Colon (tissue), 2 donors: Measurements from ENCODE around the gene GRK3.
A peak's percentile ranks its signal among the peaks of the same experiment; 100 is the strongest.
"Not testable (repeated sequence)": the region's sequence is repeated elsewhere in the genome, so short reads cannot be mapped to it uniquely, and the experiment has no call there.

ENCODE experiments used
- FAIRE-seq: peaks from 2 replicates; lab custom pipeline; 2012; peaks lifted over from hg19 to GRCh38; lab: Jason Lieb, UNC
- donor health status: control.
- donor health status: control.

The GRK3 gene

DNA sequence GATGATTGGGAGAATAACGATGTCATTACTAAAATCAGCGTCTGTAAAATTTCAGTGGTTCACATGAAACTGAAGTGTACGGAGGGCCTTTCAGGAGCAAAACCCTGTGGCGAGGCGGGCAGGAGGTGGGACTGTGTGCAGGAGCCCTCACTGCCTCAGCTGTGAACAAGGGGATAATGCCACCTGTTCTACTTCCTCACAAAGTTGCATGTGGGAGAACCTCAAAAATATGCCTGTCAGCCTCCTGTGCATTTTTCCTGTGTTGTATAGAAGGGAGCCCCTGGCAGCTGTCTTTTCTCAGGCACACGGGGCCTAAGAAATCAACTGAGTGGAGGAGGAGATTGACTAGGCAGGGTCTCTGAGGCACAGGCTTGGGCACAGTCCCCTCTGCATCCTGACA is 134.5 kb downstream of the GRK3 start:
- no peak for FAIRE-seq

DNA sequence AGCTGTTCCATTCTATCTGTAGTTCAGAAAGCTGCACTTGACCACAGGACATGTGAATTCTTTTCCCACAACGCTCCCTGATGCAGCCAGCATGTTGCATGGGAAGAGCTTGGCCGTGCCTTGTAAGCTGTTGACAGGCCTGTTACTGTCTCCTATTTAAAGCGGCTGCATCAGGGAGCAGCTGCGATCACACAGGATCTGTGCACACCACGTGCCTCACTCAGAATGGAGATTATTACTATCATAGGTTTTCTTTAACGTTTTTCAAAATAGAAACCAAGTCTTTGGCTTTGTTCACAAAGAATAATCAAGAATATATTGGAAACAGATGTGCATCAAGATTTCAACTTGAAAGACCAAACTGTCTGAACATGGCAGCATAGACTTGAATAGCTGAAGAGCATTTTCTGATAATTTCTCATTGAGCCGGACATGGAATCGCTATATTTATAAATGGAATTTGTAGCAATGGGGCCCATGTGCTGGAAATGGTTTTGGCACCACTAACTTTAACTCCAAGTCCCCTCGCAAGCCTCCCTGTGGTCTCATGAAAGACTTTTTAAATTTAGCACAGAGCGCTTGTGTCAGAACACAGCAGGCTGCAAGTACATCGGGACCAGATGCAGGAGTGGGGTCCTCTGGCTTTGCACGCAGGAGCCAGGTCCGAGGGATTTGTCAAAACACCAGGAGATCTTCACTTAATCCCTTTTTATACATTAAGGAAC is 136.7 kb downstream of the GRK3 start:
- FAIRE-seq = no peak

- peak; percentile 41 for FAIRE-seq
Observed at GRCh38 chr22:25702040-25702439, 137.6 kb downstream of the GRK3 start.

- no peak for FAIRE-seq
Observed at GRCh38 chr22:25702571-25703167, 138.2 kb downstream of the GRK3 start.

DNA sequence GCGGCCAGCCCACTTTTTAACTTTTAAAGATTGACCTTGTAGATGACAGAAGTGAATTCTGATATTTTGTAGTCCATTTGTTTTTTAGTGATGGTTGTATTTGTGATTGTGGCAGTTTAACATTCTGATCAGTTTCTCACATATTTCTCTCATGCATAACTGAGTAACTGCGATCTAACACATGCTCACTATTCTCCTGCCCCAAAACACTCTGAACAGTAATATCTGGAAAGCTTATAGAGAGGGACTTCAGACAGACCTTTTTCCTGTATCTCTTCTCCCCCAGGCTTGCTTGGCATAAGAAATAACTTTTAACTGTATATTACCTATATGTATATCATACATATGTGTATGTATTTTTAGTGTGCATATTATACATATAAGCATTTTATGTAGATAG is 140.2 kb downstream of the GRK3 start:
- FAIRE-seq = no peak

GRCh38 chr22:25706197-25706596 is 141.7 kb downstream of the GRK3 start:
- FAIRE-seq = no peak

DNA sequence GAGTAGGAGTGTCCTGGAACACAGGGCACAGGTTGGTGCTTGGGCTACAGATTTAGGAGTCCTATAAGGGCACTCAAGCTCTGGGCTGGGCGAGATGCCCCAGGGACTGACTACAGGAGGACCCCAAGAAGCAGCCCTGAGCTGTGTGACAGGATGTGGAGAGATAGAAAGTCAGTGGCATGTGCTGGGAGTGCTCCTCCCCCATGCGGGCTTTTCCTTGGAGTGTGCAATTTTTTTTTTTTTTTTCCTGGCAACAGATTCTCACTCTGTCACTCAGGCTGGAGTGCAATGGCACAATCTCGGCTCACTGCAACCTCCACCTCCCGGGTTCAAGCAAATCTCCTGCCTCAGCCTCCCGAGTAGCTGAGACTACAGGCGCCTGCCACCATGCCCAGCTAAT is 144.0 kb downstream of the GRK3 start:
- not testable (repeated sequence) for FAIRE-seq

- FAIRE-seq = no peak
Observed at GRCh38 chr22:25709758-25710157, 145.3 kb downstream of the GRK3 start.

DNA sequence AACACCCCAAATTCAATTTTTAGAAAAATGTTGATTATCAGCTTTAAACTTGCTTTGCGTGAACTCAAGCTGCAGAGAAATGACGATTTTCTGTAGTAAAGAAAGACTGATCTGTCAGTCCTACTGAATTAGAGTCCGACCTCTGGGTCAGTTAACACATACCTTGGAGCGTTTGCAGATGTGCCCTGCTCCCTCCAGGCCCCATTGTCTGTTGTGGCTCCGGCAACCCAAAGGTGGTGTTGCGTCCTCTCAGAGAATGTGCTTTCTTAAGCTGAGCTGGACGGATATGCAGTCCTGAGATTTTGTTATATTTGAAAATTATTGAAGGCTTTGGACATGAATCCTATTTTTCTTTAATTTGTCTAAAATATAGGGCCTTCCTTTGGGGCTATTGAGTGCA is 146.0 kb downstream of the GRK3 start:
- FAIRE-seq = no peak

DNA sequence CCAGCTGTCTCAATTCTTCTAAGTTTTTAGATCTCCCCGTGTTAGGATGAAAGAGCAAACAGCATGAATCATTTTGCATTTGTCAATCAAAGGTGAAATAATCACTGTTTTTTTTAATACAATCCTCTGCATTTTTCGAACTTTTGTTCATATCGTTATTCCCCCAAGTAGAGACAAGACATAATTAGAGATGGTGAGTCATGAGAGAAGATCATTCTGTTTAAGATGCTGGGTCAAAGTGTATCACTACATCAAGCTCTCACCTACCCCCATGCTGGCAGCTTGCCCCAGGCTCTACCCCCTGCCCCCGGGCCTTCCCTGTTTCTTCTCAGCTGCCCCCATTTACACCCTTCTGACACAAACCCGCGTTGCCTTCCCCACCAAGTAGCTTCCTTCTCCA is 147.0 kb downstream of the GRK3 start:
- FAIRE-seq = no peak

- no peak for FAIRE-seq
Observed at GRCh38 chr22:25712661-25713400, 148.4 kb downstream of the GRK3 start.

DNA sequence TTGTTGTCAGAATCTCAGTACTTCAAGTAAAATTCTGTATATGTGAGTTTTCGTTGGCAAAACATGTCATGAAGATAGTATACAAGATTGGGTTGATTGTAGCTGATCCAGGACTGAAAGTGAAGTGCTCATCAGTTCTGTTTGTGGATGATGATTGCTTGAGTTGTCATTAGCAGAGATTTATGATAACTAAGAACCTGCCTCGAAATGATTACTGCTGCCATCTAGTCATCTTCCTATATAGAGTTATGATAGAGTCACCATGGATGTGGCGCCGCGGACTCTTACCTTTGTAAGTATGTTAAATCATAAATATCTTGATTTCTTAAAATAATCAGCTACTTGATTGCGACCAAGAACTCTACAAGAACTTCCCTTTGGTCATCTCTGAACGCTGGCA is 149.6 kb downstream of the GRK3 start:
- FAIRE-seq = no peak

- FAIRE-seq = no peak
Observed at GRCh38 chr22:25714739-25715138, 150.3 kb downstream of the GRK3 start.

GRCh38 chr22:25716637-25717036 is 152.2 kb downstream of the GRK3 start:
- FAIRE-seq = no peak

GRCh38 chr22:25718135-25718840 is 153.8 kb downstream of the GRK3 start:
- no peak for FAIRE-seq

DNA sequence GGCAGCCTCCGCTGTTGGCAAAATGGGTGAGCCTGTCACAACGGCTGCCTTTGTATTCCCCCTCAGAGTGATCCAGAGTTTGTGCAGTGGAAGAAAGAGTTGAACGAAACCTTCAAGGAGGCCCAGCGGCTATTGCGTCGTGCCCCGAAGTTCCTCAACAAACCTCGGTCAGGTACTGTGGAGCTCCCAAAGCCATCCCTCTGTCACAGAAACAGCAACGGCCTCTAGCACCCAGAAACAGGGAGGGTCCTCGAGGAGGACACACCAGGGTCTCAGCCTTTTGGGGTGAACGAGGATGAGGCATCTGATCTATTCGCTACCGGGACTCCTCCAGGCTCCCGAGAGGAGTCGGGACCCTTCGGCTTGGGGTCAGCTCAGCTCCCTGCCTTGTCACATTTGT is 157.7 kb downstream of the GRK3 start:
- no peak for FAIRE-seq

DNA sequence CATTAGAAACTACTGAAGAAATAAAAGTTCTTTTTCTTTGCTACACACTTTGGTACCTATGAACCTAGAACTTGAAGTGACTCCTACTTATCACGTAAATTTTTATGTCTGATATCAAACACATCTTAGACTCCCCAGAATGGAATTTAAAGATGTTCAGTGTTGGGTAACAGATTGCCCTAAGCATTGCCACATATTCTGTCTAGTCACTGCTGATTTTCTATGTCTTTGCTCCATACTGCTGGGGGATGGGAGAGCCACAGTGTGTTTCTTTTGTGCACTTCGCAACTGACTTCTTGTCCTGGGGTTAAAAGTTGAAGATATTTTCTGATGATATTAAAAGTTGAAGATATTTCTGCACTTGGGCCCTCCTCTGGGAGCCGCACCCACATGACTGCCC is 158.2 kb downstream of the GRK3 start:
- FAIRE-seq = no peak

GRCh38 chr22:25726241-25726640 is 161.8 kb downstream of the GRK3 start:
- no peak for FAIRE-seq

- FAIRE-seq = no peak
Observed at GRCh38 chr22:25728071-25728470, 163.6 kb downstream of the GRK3 start.

DNA sequence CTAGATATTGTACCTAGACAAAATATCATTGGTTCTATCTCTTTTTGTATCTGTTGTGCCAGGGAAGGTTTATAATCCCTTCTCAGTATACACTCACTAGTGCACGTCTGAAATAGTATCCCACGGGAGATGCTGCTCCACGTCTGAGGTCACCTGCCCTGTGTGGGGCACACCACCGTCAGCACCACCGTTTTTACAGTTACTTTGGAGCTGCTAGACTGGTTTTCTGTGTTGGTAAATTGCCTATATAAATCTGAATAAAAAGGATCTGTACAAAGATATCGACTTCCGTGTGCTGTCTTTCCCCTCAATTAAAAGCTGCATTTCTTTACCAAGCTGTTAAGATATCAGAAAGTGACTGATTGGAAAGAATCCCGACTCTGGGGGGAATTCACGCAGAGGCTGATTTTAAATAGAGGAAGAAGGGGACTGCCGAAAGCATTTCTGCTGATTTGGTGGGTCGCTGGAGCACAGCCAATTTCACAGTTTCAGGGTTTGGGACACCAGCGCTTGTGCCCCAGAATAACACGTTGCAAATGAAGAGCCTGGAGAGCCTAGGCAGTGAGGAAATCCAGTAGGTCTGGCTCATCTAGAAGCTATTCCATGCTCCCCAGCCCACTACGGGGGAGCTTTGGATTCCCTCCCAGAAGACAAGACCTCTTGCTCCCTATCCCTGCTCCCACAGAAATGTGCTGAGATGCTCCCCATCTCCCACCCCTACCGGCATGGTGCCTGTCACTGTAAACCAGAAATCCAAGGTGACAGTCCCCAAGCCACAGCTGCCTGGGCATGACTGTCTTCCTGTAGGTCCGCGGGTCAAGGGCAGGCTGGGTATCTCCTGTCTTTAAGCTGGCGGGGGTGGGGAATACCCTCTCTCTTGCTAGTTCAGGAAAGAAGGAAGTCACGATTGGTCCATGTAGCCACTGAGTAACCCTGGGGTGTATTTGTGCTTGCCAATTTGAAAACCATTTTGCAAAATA is 164.8 kb downstream of the GRK3 start:
- no peak for FAIRE-seq

- no peak for FAIRE-seq
Observed at GRCh38 chr22:25735650-25736049, 171.2 kb downstream of the GRK3 start.
